ENCODE measurements around the gene GLTP. TPM values are rescaled to one million over a fixed set of nuclear protein-coding genes. Genes with fewer than 3 reads are reported as not detected.
"Not testable (repeated sequence)": the region's sequence is repeated elsewhere in the genome, so short reads cannot be mapped to it uniquely, and the experiment has no call there.

The GLTP gene
- total RNA-seq, 1 donor from 2014 or later = 27.7 TPM

GRCh38 chr12:109897029-109897428 lies 16.7 kb upstream of the GLTP start:
- Mint-ChIP-seq H3K36me3 (ENCODE audit: low read depth) (no peaks in the 10 kb centered on the region), H3K9me3 (no peaks in the 10 kb centered on the region), H3K27ac (no peak overlapping the region), H3K4me1 (ENCODE audit: low read depth) (peaks cover 36% of the 10 kb centered on the region), H3K27me3 (ENCODE audit: insufficient read depth) (peaks cover 2% of the 10 kb centered on the region), H3K4me3 (no peak overlapping the region)
- DNase-seq (ENCODE audit: low spot score) = no peak
- intact Hi-C loops (cut with micrococcal nuclease) = no loop called here

GRCh38 chr12:109896188-109896587 lies 15.8 kb upstream of the GLTP start:
- no peaks in the 10 kb centered on the region for H3K9me3 Mint-ChIP-seq
- H3K4me1 Mint-ChIP-seq (ENCODE audit: low read depth) = peaks cover 31% of the 10 kb centered on the region
- H3K27ac Mint-ChIP-seq = no peak overlapping the region
- no peaks in the 10 kb centered on the region for H3K36me3 Mint-ChIP-seq (ENCODE audit: low read depth)
- H3K4me3 Mint-ChIP-seq = no peak overlapping the region
- intact Hi-C loops (cut with micrococcal nuclease) = no loop called here
- H3K27me3 Mint-ChIP-seq (ENCODE audit: insufficient read depth) = peaks cover 2% of the 10 kb centered on the region
- no peak for DNase-seq (ENCODE audit: low spot score)

GRCh38 chr12:109894939-109895338 lies 14.6 kb upstream of the GLTP start:
- intact Hi-C loops (cut with micrococcal nuclease) = no loop called here

GRCh38 chr12:109893261-109893995 lies 13.1 kb upstream of the GLTP start:
- H3K4me1 Mint-ChIP-seq (ENCODE audit: low read depth) = peaks cover 36% of the 10 kb centered on the region
- H3K4me3 Mint-ChIP-seq = no peak overlapping the region
- intact Hi-C loops (cut with micrococcal nuclease) = no loop called here
- peaks cover 2% of the 10 kb centered on the region for H3K27me3 Mint-ChIP-seq (ENCODE audit: insufficient read depth)
- H3K27ac Mint-ChIP-seq = no peak overlapping the region
- peaks cover 5% of the 10 kb centered on the region for H3K36me3 Mint-ChIP-seq (ENCODE audit: low read depth)
- no peaks in the 10 kb centered on the region for H3K9me3 Mint-ChIP-seq
- no peak for DNase-seq (ENCODE audit: low spot score)

More at GRCh38 chr12:109894939-109895338, 14.6 kb upstream of the GLTP start:
- Mint-ChIP-seq H3K4me1 (ENCODE audit: low read depth) (peaks cover 24% of the 10 kb centered on the region), H3K4me3 (no peak overlapping the region), H3K27ac (no peak overlapping the region), H3K36me3 (ENCODE audit: low read depth) (no peaks in the 10 kb centered on the region), H3K9me3 (no peaks in the 10 kb centered on the region), H3K27me3 (ENCODE audit: insufficient read depth) (peaks cover 2% of the 10 kb centered on the region)
- DNase-seq (ENCODE audit: low spot score) = no peak

GRCh38 chr12:109892748-109893147 lies 12.4 kb upstream of the GLTP start:
- peaks cover 43% of the 10 kb centered on the region for H3K4me1 Mint-ChIP-seq (ENCODE audit: low read depth)
- H3K9me3 Mint-ChIP-seq = no peaks in the 10 kb centered on the region
- peaks cover 2% of the 10 kb centered on the region for H3K27me3 Mint-ChIP-seq (ENCODE audit: insufficient read depth)
- no peak overlapping the region for H3K4me3 Mint-ChIP-seq
- peak; percentile 12 for DNase-seq (ENCODE audit: low spot score)
- H3K27ac Mint-ChIP-seq = no peak overlapping the region
- peaks cover 5% of the 10 kb centered on the region for H3K36me3 Mint-ChIP-seq (ENCODE audit: low read depth)
- intact Hi-C loops (cut with micrococcal nuclease) = no loop called here

- Mint-ChIP-seq H3K4me1 (ENCODE audit: low read depth) (peaks cover 47% of the 10 kb centered on the region), H3K4me3 (no peak overlapping the region), H3K36me3 (ENCODE audit: low read depth) (peaks cover 5% of the 10 kb centered on the region), H3K9me3 (no peaks in the 10 kb centered on the region), H3K27me3 (ENCODE audit: insufficient read depth) (peaks cover 2% of the 10 kb centered on the region), H3K27ac (no peak overlapping the region)
- DNase-seq (ENCODE audit: low spot score) = no peak
- intact Hi-C loops (cut with micrococcal nuclease) = no loop called here
Observed at GRCh38 chr12:109892165-109892715, 11.9 kb upstream of the GLTP start.

GRCh38 chr12:109891731-109892130 lies 11.4 kb upstream of the GLTP start:
- H3K4me1 Mint-ChIP-seq (ENCODE audit: low read depth) = peaks cover 47% of the 10 kb centered on the region
- H3K27me3 Mint-ChIP-seq (ENCODE audit: insufficient read depth); H3K36me3 Mint-ChIP-seq (ENCODE audit: low read depth); DNase-seq (ENCODE audit: low spot score); intact Hi-C loops (cut with micrococcal nuclease); H3K27ac Mint-ChIP-seq; H3K4me3 Mint-ChIP-seq; H3K9me3 Mint-ChIP-seq: not testable (repeated sequence)

- Mint-ChIP-seq H3K4me1 (ENCODE audit: low read depth) (peaks cover 47% of the 10 kb centered on the region), H3K4me3 (no peak overlapping the region), H3K27ac (no peak overlapping the region), H3K9me3 (no peaks in the 10 kb centered on the region), H3K27me3 (ENCODE audit: insufficient read depth) (peaks cover 3% of the 10 kb centered on the region), H3K36me3 (ENCODE audit: low read depth) (peaks cover 5% of the 10 kb centered on the region)
- no peak for DNase-seq (ENCODE audit: low spot score)
- intact Hi-C loops (cut with micrococcal nuclease) = no loop called here
Observed at GRCh38 chr12:109890620-109891170, 10.4 kb upstream of the GLTP start.

- H3K4me1 Mint-ChIP-seq (ENCODE audit: low read depth) = peaks cover 43% of the 10 kb centered on the region
- DNase-seq (ENCODE audit: low spot score) = no peak
- H3K36me3 Mint-ChIP-seq (ENCODE audit: low read depth) = peaks cover 5% of the 10 kb centered on the region
- H3K4me3 Mint-ChIP-seq = peak overlapping the region; percentile 55
- peak overlapping the region; percentile 89 for H3K27ac Mint-ChIP-seq
- peaks cover 9% of the 10 kb centered on the region for H3K27me3 Mint-ChIP-seq (ENCODE audit: insufficient read depth)
- intact Hi-C loops (cut with micrococcal nuclease) = loop anchor here (1.0 kb wide), 2 partner anchors 8 to 12 kb away; partner anchors contain the start of genes GLTP and TCHP
- H3K9me3 Mint-ChIP-seq = no peaks in the 10 kb centered on the region
Observed at GRCh38 chr12:109888179-109889020, 8.1 kb upstream of the GLTP start.

GRCh38 chr12:109885616-109886015 lies 5.3 kb upstream of the GLTP start:
- peaks cover 5% of the 10 kb centered on the region for H3K36me3 Mint-ChIP-seq (ENCODE audit: low read depth)
- intact Hi-C loops (cut with micrococcal nuclease) = no loop called here
- no peak for DNase-seq (ENCODE audit: low spot score)
- H3K27me3 Mint-ChIP-seq (ENCODE audit: insufficient read depth) = peaks cover 12% of the 10 kb centered on the region
- no peak overlapping the region for H3K4me3 Mint-ChIP-seq
- H3K9me3 Mint-ChIP-seq = no peaks in the 10 kb centered on the region
- no peak overlapping the region for H3K27ac Mint-ChIP-seq
- peaks cover 35% of the 10 kb centered on the region for H3K4me1 Mint-ChIP-seq (ENCODE audit: low read depth)

- H3K4me3 Mint-ChIP-seq = no peak overlapping the region
- no peak overlapping the region for H3K27ac Mint-ChIP-seq
- peaks cover 12% of the 10 kb centered on the region for H3K27me3 Mint-ChIP-seq (ENCODE audit: insufficient read depth)
- H3K36me3 Mint-ChIP-seq (ENCODE audit: low read depth) = peaks cover under 1% of the 10 kb centered on the region
- DNase-seq (ENCODE audit: low spot score) = no peak
- intact Hi-C loops (cut with micrococcal nuclease) = loop anchor here (5.0 kb wide), 1 partner anchor 399 kb away; the partner anchor contains the start of gene ATP2A2
- peaks cover 37% of the 10 kb centered on the region for H3K4me1 Mint-ChIP-seq (ENCODE audit: low read depth)
- no peaks in the 10 kb centered on the region for H3K9me3 Mint-ChIP-seq
Observed at GRCh38 chr12:109883461-109883860, 3.1 kb upstream of the GLTP start.

GRCh38 chr12:109881752-109882151 lies 1.4 kb upstream of the GLTP start:
- Mint-ChIP-seq H3K4me3 (peak overlapping the region; percentile 79), H3K27me3 (ENCODE audit: insufficient read depth) (peaks cover 12% of the 10 kb centered on the region), H3K9me3 (no peaks in the 10 kb centered on the region), H3K36me3 (ENCODE audit: low read depth) (no peaks in the 10 kb centered on the region), H3K27ac (no peak overlapping the region), H3K4me1 (ENCODE audit: low read depth) (peaks cover 25% of the 10 kb centered on the region)
- no peak for DNase-seq (ENCODE audit: low spot score)
- intact Hi-C loops (cut with micrococcal nuclease) = loop anchor here (5.0 kb wide), 1 partner anchor 401 kb away; the partner anchor contains the start of gene ATP2A2

All from activated T-helper 1 cell treated with anti-CD3 and anti-CD28 coated beads, Interleukin-12 subunit alpha, Interleukin-12 subunit beta, Interleukin-2, Interleukin-4 antibody, amounts not matched to agents 30 ng/mL and 10 ng/mL and 1 ng/mL, durations not matched to agents 14 hours and 24 hours and 36 hours (primary cell).